ENCODE results near the gene CAPS. TPM values are rescaled to one million over a fixed set of nuclear protein-coding genes. Genes with fewer than 3 reads are reported as not detected.

Gene CAPS
- total RNA-seq, 1 donor from 2014 or later: 13.9 TPM

DNA sequence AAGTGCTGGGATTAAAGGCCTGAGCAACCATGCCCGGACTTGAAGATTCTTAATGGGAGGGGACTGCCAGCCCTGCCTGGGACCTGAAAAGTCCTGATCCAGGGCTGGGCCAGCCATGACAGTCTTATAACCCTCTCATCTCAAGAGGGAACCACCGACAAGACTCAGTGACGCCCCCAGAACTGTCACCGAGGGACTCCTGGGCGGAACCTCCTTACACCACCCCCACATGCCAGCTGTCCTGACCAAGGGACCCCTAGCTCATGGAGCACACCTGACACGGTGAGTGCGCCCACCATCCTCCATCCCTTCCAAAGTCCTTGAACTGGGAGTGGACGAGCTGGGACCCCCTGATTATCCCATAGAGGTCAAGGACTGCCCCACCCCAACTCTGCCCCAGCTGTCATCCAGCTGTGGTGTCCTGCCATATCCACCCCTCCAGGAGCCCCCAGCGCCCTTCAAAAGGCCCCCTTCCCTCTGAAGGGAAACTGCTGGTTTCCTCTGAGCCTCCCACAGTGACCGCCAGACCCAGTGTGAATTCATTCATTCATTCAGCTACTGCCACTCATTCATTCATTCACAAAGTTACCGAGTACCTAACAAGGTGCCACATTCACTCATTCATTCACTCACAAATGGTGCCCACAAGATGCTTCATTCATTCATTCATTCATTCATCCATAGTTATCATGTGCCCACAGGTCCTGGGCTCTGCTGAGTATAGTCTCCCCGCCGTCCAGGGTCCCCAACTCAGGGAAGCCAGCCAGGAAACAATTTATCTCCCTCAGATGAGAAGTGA, 14.1 kb upstream of the CAPS start:
- Mint-ChIP-seq H3K9me3 (no peaks in the 10 kb centered on the region), H3K36me3 (peaks cover 10% of the 10 kb centered on the region), H3K4me3 (peak overlapping the region; percentile 36), H3K27ac (no peak overlapping the region), H3K4me1 (ENCODE audit: unreplicated experiment) (peaks cover 5% of the 10 kb centered on the region), H3K27me3 (no peaks in the 10 kb centered on the region)
- no peak for TF ChIP-seq CTCF (conservative IDR thresholded peaks at IDR 0.05)
- DNase-seq (ENCODE audit: extremely low spot score, unreplicated experiment): no peak

GRCh38 chr19:5900976-5901375, 13.1 kb upstream of the CAPS start:
- Mint-ChIP-seq H3K4me3 (peak overlapping the region; percentile 39), H3K9me3 (no peaks in the 10 kb centered on the region), H3K36me3 (peaks cover 7% of the 10 kb centered on the region), H3K27ac (peak overlapping the region; percentile 41), H3K27me3 (no peaks in the 10 kb centered on the region), H3K4me1 (ENCODE audit: unreplicated experiment) (peaks cover 5% of the 10 kb centered on the region)
- no peak for TF ChIP-seq CTCF (conservative IDR thresholded peaks at IDR 0.05)
- DNase-seq (ENCODE audit: extremely low spot score, unreplicated experiment): no peak

GRCh38 chr19:5903056-5903623, 10.9 kb upstream of the CAPS start:
- H3K4me3 Mint-ChIP-seq: peak overlapping the region; percentile 97
- TF ChIP-seq CTCF (conservative IDR thresholded peaks at IDR 0.05): no peak
- H3K9me3 Mint-ChIP-seq: no peaks in the 10 kb centered on the region
- H3K27me3 Mint-ChIP-seq: no peaks in the 10 kb centered on the region
- H3K36me3 Mint-ChIP-seq: peaks cover 7% of the 10 kb centered on the region
- H3K4me1 Mint-ChIP-seq (ENCODE audit: unreplicated experiment): peaks cover 9% of the 10 kb centered on the region
- peak overlapping the region; percentile 100 for H3K27ac Mint-ChIP-seq
- no peak for DNase-seq (ENCODE audit: extremely low spot score, unreplicated experiment)

DNA sequence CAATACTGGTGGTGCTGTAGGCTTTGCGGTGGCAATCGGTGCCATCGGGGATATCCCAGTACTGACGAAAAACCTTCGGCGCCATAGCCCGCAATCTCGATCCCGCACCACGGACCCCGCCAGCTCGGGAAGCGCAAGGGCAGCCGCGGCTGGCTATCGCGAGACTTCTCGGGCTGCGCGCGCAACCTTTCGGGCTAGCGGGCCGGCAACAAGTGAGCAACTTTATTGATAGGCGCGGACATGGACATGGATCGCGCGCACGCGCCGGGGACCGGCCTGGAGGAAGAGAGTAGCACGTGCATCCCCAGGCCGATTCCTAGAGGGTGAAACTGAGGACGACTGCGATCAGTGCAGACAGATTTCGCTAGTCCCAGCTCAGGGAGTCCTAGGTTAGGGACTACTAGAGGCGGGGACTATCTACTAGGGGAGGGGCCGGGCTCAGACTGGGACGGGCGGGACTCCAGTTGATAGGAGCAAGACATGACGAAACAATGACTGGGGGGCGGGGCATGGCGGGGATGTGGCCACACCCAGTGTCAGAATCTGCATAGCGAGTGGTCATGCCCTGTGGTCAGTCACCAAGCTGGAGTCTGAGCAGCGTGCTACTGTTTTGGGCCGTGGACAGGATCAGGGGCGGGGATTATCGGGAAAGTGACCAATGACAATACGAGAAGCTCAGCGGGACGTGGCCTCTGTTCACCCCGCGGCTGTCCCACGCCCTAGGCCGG, 10.3 kb upstream of the CAPS start, which contains the start of gene NDUFA11:
TSS of gene NDUFA11 (minus strand) at position 167 of the 728 bp plus-strand sequence. CDS start at position 85, 82 bp downstream.
- H3K4me3 Mint-ChIP-seq: peak within 1 kb of the TSS; percentile 97
- H3K36me3 Mint-ChIP-seq: peaks cover 7% of the 10 kb centered on the region
- no peak for TF ChIP-seq CTCF (conservative IDR thresholded peaks at IDR 0.05)
- peak within 1 kb of the TSS; percentile 100 for H3K27ac Mint-ChIP-seq
- H3K9me3 Mint-ChIP-seq: no peaks in the 10 kb centered on the region
- H3K4me1 Mint-ChIP-seq (ENCODE audit: unreplicated experiment): peaks cover 9% of the 10 kb centered on the region
- no peaks in the 10 kb centered on the region for H3K27me3 Mint-ChIP-seq
- DNase-seq (ENCODE audit: extremely low spot score, unreplicated experiment): peak; percentile 100

GRCh38 chr19:5904352-5905113, 9.5 kb upstream of the CAPS start, which contains the start of gene VMAC:
VMAC (plus strand) TSS chr19:5904872; CDS start chr19:5904891, 19 bp downstream.
- DNase-seq (ENCODE audit: extremely low spot score, unreplicated experiment): peak; percentile 99
- TF ChIP-seq CTCF (conservative IDR thresholded peaks at IDR 0.05): no peak
- Mint-ChIP-seq H3K4me1 (ENCODE audit: unreplicated experiment) (peaks cover 9% of the 10 kb centered on the region), H3K36me3 (peaks cover 7% of the 10 kb centered on the region), H3K4me3 (peak within 1 kb of the TSS; percentile 97), H3K27ac (peak within 1 kb of the TSS; percentile 100), H3K9me3 (no peaks in the 10 kb centered on the region), H3K27me3 (no peaks in the 10 kb centered on the region)

Data from type B pancreatic cell (in vitro differentiated cells).